OCI-M1 (cell line): ENCODE measurements around the gene ADAM33.

Experiments used
- DNase-seq: peaks from one replicate; lab custom pipeline; 2025; lab: John Stamatoyannopoulos, UW

Gene ADAM33

GRCh38 chr20:3646651-3647050, 35.2 kb downstream of the ADAM33 start:
- DNase-seq: no peak

GRCh38 chr20:3646067-3646440, 35.8 kb downstream of the ADAM33 start:
- no peak for DNase-seq

- no peak for DNase-seq
Measured at GRCh38 chr20:3645309-3646066, 36.3 kb downstream of the ADAM33 start.

GRCh38 chr20:3640259-3640658, 41.6 kb downstream of the ADAM33 start:
- no peak for DNase-seq

GRCh38 chr20:3635346-3635745, 46.5 kb downstream of the ADAM33 start:
- no peak for DNase-seq

GRCh38 chr20:3633913-3634478, 47.8 kb downstream of the ADAM33 start:
- DNase-seq: no peak

GRCh38 chr20:3632311-3633004, 49.4 kb downstream of the ADAM33 start:
- DNase-seq: peak; percentile 28

GRCh38 chr20:3631534-3631933, 50.3 kb downstream of the ADAM33 start:
- no peak for DNase-seq

GRCh38 chr20:3630429-3630828, 51.4 kb downstream of the ADAM33 start:
- DNase-seq: no peak

- no peak for DNase-seq
Measured at GRCh38 chr20:3629893-3630292, 51.9 kb downstream of the ADAM33 start.

- DNase-seq: no peak
Measured at GRCh38 chr20:3628502-3629314, 53.1 kb downstream of the ADAM33 start.

GRCh38 chr20:3627476-3627875, 54.3 kb downstream of the ADAM33 start:
- no peak for DNase-seq

- no peak for DNase-seq
Measured at GRCh38 chr20:3622406-3622805, 59.4 kb downstream of the ADAM33 start.

- peak; percentile 12 for DNase-seq
Measured at GRCh38 chr20:3621111-3621510, 60.7 kb downstream of the ADAM33 start.
